PC-3 (cell line): Measurements from ENCODE around the gene TANGO2.

Source experiments
- CTCF ChIP-seq: fragments of 300-600 bp; sonication (generic); conservative IDR thresholded peaks from 2 replicates; pipeline ENCODE4 v1.5.1; 2017; ENCODE audit warnings: antibody characterized with exemption, low read depth, mild to moderate bottlenecking, low read length
- EZH2 ChIP-seq: fragments of 300-600 bp; sonication (generic); IDR thresholded peaks from one replicate; pipeline ENCODE4 v1.6.1; 2017; ENCODE audit warnings: antibody characterized with exemption, mild to moderate bottlenecking, low read length; ENCODE audit not compliant: unreplicated experiment

GRCh38 chr22:20033045-20033706 lies 12.3 kb downstream of the TANGO2 start:
- TF ChIP-seq CTCF, result no peak
- TF ChIP-seq EZH2, result no peak
